Neutrophil (primary cell): Measurements from ENCODE around the gene SPDL1.
"Not testable (repeated sequence)": the region's sequence is repeated elsewhere in the genome, so short reads cannot be mapped to it uniquely, and the experiment has no call there.

ENCODE experiments used
- H3K27ac ChIP-seq: fragments of 200-600 bp; sonication (generic); 2 replicates; pipeline ENCODE4 v1.5.1; 2016; ENCODE audit warnings: mild to moderate bottlenecking, moderate library complexity
- H3K27me3 ChIP-seq: fragments of 200-600 bp; sonication (generic); 2 replicates; pipeline ENCODE4 v1.6.0; 2016; ENCODE audit warnings: mild to moderate bottlenecking
- H3K36me3 ChIP-seq: fragments of 200-600 bp; sonication (generic); 2 replicates; pipeline ENCODE4 v1.5.1; 2017
- H3K4me1 ChIP-seq, 2 experiments: fragments of 200-600 bp in 1 of 2; sonication (generic) in 1 of 2; 1 replicate in 1 of 2; 2 replicates in 1 of 2; pipeline versions ENCODE4 v1.5.1 to v1.6.1; 2013 to 2016; ENCODE audit warnings: low read depth in 1 of 2, low read length in 1 of 2, mild to moderate bottlenecking in 1 of 2, moderate library complexity in 1 of 2; ENCODE audit not compliant: control insufficient read depth in 1 of 2, insufficient read depth in 1 of 2
- H3K4me3 ChIP-seq, 2 experiments: fragments of 200-600 bp in 1 of 2; sonication (generic) in 1 of 2; 1 replicate in 1 of 2; 2 replicates in 1 of 2; pipeline ENCODE4 v1.5.1; 2013 to 2016; ENCODE audit warnings: low read depth in 1 of 2, low read length in 1 of 2, mild to moderate bottlenecking in 1 of 2, moderate library complexity in 1 of 2
- H3K9me3 ChIP-seq: fragments of 200-600 bp; sonication (generic); 2 replicates; pipeline ENCODE4 v1.5.1; 2016
- TF ChIP-seq, protein P1 (sequence below): fragments of 200-600 bp; sonication (generic); IDR thresholded peaks from 2 replicates; pipeline ENCODE4 v1.5.1; 2016; ENCODE audit warnings: antibody characterized with exemption

SPDL1 gene

DNA sequence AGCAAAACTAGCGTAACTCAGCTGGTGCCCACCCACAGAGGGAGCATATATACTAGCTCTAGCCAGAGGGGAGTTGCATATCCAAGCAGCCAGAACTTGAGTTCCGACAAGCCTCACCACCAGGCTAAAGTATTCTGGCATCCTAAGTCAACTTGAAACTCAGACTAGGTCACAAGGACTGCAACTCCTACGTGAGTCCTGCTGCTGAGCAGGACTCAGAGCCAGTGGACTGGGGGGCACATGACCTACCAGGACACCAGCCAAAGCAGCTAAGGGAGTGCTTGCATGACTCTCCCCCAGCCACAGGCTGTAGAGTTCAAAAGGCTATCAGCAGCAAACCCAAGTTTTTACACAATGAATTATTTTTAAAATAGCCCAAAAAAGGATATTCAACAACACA is 26.1 kb downstream of the SPDL1 start:
- Histone ChIP-seq H3K36me3 (peaks cover 3% of the 10 kb centered on the region), H3K27ac (no peak overlapping the region), H3K27me3 (peaks cover 7% of the 10 kb centered on the region), H3K4me3 (no peak overlapping the region), H3K4me1 (no peaks in the 10 kb centered on the region), H3K9me3 (no peaks in the 10 kb centered on the region)
- TF ChIP-seq, protein P1, sequence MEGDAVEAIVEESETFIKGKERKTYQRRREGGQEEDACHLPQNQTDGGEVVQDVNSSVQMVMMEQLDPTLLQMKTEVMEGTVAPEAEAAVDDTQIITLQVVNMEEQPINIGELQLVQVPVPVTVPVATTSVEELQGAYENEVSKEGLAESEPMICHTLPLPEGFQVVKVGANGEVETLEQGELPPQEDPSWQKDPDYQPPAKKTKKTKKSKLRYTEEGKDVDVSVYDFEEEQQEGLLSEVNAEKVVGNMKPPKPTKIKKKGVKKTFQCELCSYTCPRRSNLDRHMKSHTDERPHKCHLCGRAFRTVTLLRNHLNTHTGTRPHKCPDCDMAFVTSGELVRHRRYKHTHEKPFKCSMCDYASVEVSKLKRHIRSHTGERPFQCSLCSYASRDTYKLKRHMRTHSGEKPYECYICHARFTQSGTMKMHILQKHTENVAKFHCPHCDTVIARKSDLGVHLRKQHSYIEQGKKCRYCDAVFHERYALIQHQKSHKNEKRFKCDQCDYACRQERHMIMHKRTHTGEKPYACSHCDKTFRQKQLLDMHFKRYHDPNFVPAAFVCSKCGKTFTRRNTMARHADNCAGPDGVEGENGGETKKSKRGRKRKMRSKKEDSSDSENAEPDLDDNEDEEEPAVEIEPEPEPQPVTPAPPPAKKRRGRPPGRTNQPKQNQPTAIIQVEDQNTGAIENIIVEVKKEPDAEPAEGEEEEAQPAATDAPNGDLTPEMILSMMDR: no peak

DNA sequence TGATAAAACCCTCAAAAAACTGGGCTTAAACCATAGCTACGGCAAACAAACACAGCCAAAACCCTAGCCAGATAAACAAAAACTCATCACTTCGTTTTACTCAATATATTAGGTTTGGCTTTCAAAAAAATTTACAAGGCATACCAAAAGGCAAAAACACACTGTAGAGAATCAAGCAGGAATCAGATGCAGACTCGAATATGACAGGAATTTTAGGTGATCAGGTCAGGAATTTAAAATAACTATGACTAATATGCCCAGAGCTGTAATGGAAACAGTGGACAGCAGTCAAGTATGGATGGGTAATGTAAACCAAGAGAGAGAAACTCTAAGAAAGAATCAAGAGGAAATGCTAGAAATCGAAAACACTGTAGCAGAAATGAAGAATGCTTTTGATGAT is 27.0 kb downstream of the SPDL1 start:
- Histone ChIP-seq H3K27ac (no peak overlapping the region), H3K4me1 (no peaks in the 10 kb centered on the region), H3K27me3 (peaks cover 7% of the 10 kb centered on the region), H3K36me3 (no peaks in the 10 kb centered on the region), H3K4me3 (no peak overlapping the region), H3K9me3 (no peaks in the 10 kb centered on the region)
- TF ChIP-seq, protein P1: no peak

DNA sequence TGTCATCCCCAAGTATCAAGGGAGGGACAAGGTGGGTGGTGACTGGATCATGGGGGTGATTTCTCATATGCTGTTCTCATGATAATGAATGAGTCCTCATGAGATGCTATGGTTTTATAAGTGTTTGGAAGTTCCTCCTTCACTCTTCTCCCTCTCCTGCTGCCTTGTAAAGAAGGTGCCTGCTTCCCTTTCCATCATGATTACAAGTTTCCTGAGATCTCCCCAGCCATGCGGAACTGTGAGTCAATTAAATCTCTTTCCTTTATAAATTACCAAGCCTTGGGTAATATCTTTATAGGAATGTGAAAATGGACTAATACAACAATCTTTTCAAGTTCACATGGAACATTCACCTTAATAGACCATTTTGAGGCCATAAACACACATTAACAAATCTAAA is 32.0 kb downstream of the SPDL1 start:
- Histone ChIP-seq H3K36me3 (no peaks in the 10 kb centered on the region), H3K4me3 (no peak overlapping the region), H3K4me1 (no peaks in the 10 kb centered on the region), H3K27ac (no peak overlapping the region), H3K9me3 (no peaks in the 10 kb centered on the region), H3K27me3 (no peaks in the 10 kb centered on the region)
- TF ChIP-seq, protein P1: no peak

DNA sequence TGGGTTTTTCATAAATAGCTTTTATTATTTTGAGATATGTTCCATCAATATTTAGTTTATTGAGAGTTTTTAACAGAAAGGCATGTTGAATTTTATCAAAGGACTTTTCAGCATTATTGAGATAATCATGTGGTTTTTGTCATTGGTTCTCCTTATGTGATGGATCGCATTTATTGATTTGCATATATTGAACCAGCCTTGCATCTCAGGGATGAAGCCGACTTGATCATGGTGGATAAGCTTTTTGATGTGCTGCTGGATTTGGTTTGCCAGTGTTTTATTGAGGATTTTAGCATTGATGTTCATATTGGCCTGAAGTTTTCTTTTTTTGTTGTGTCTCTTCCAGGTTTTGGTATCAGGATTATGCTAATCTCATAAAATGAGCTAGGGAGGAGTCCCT is 40.7 kb downstream of the SPDL1 start:
- not testable (repeated sequence) for H3K27me3 ChIP-seq, H3K27ac ChIP-seq, H3K4me3 ChIP-seq, H3K4me1 ChIP-seq, H3K36me3 ChIP-seq, H3K9me3 ChIP-seq

DNA sequence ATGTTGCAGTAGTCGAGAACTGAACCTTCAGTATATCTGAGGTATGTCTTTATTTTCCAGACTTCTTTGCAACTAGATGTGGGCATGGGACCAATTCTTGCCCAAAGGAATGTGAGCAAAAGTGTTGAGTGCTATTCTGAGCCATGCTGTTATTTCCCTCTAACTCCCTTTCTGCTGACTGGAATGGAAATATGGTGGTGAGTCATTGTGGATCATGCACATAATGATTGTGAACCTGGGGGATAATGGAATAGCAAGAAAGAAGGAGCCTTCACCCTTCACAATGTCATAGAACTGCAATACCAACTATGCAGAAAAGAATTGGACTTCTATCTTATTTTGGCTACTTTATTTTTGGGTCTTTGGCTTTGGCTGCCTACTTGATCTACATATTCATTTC is 43.2 kb downstream of the SPDL1 start:
- H3K4me1 ChIP-seq: no peaks in the 10 kb centered on the region
- H3K9me3 ChIP-seq: no peaks in the 10 kb centered on the region
- H3K36me3 ChIP-seq: no peaks in the 10 kb centered on the region
- H3K27ac ChIP-seq: no peak overlapping the region
- TF ChIP-seq, protein P1: no peak
- no peaks in the 10 kb centered on the region for H3K27me3 ChIP-seq
- H3K4me3 ChIP-seq: no peak overlapping the region

DNA sequence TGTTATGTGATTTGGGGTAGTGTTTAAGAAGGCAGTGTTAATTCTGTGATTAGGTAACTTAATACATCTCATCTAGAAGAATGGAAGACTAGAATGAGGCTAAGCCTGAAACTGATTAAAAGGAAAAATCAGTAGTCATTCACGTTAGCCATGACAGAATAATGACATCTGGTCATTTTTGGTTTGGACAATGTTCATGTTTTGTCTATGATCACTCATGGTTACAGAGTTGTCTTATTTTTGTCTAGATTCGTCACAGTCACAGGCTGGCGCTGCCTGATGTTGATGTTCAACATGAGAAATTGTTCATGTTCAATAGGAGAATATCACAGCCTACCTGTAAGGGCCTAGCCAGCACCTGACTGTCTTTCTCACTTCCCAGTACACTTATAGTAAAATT is 44.0 kb downstream of the SPDL1 start:
- Histone ChIP-seq H3K9me3 (no peaks in the 10 kb centered on the region), H3K27me3 (no peaks in the 10 kb centered on the region), H3K36me3 (no peaks in the 10 kb centered on the region), H3K27ac (no peak overlapping the region), H3K4me3 (no peak overlapping the region), H3K4me1 (no peaks in the 10 kb centered on the region)
- TF ChIP-seq, protein P1: no peak
